WTC11 (cell line): ENCODE measurements around the gene KIF26A. TPM values are rescaled to one million over a fixed set of nuclear protein-coding genes. Genes with fewer than 3 reads are reported as not detected.

Source experiments
- ATAC-seq: fragments of 200-7000 bp; cut with Tn5 transposase; 2 replicates; pipeline ENCODE4 v1.10.0; 2021; ENCODE audit warnings: mild to moderate bottlenecking, moderate library complexity
- CTCF ChIA-PET: fragments of 300-600 bp; sonication (Branson Sonifier 250); formaldehyde crosslinking; loops from one replicate; lab custom pipeline; 2021; ENCODE audit warnings: antibody characterized with exemption; lab: Charles Lee
- POLR2A ChIA-PET: fragments of 350-600 bp; sonication (Branson Sonifier 250); formaldehyde crosslinking; loops from one replicate; lab custom pipeline; 2021; ENCODE audit warnings: antibody characterized with exemption; lab: Charles Lee
- DNase-seq: peaks from one replicate; pipeline ENCODE4 v3.0.0; 2021; ENCODE audit warnings: low spot score
- H3K27ac Mint-ChIP-seq: 2 replicates; pipeline ENCODE4 v1.8.0; 2021; ENCODE audit warnings: mixed read lengths
- H3K27me3 Mint-ChIP-seq: 2 replicates; pipeline ENCODE4 v1.8.0; 2021; ENCODE audit warnings: low read depth, mild to moderate bottlenecking, moderate library complexity, mixed read lengths
- H3K36me3 Mint-ChIP-seq: 2 replicates; pipeline ENCODE4 v1.8.0; 2021; ENCODE audit warnings: mixed read lengths
- H3K4me1 Mint-ChIP-seq: 2 replicates; pipeline ENCODE4 v1.8.0; 2022; ENCODE audit warnings: mixed read lengths
- H3K4me3 Mint-ChIP-seq: 2 replicates; pipeline ENCODE4 v1.8.0; 2021; ENCODE audit warnings: mild to moderate bottlenecking, moderate library complexity, mixed read lengths
- H3K9me3 Mint-ChIP-seq: 2 replicates; pipeline ENCODE4 v1.8.0; 2021; ENCODE audit warnings: mixed read lengths
- ARID4B ChIP-seq: sonication (generic); formaldehyde crosslinking; IDR thresholded peaks from 2 replicates; pipeline ENCODE4 v1.8.0; 2023; ENCODE audit warnings: missing genetic modification reagents, mild to moderate bottlenecking, borderline replicate concordance
- ATF2 ChIP-seq: sonication (generic); formaldehyde crosslinking; IDR thresholded peaks from 2 replicates; pipeline ENCODE4 v1.8.1; 2022; ENCODE audit warnings: low read depth, missing genetic modification reagents, borderline replicate concordance
- ATF3 ChIP-seq: sonication (generic); formaldehyde crosslinking; conservative IDR thresholded peaks from 2 replicates; pipeline ENCODE4 v1.8.1; 2022; ENCODE audit warnings: mild to moderate bottlenecking, missing genetic modification reagents
- CDX4 ChIP-seq: fragments of 250-450 bp; sonication (Bioruptor Pico); IDR thresholded peaks from 2 replicates; pipeline ENCODE4 v1.9.0; 2021; ENCODE audit warnings: moderate library complexity, mild to moderate bottlenecking, inconsistent platforms, borderline replicate concordance
- E2F5 ChIP-seq: sonication (generic); formaldehyde crosslinking; IDR thresholded peaks from 2 replicates; pipeline ENCODE4 v1.8.1; 2022; ENCODE audit warnings: mild to moderate bottlenecking, moderate library complexity, missing genetic modification reagents
- ERG ChIP-seq: fragments of 250-450 bp; sonication (Bioruptor Pico); IDR thresholded peaks from 2 replicates; pipeline ENCODE4 v1.8.0; 2021; ENCODE audit warnings: mild to moderate bottlenecking
- FOXJ3 ChIP-seq: sonication (generic); formaldehyde crosslinking; IDR thresholded peaks from 2 replicates; pipeline ENCODE4 v1.9.0; 2021; ENCODE audit warnings: missing genetic modification reagents, mild to moderate bottlenecking, borderline replicate concordance
- FOXP1 ChIP-seq: sonication (generic); formaldehyde crosslinking; IDR thresholded peaks from 2 replicates; pipeline ENCODE4 v1.8.0; 2022; ENCODE audit warnings: missing genetic modification reagents, mild to moderate bottlenecking, moderate library complexity, borderline replicate concordance
- GABPB1 ChIP-seq: sonication (generic); formaldehyde crosslinking; IDR thresholded peaks from 2 replicates; pipeline ENCODE4 v1.8.1; 2023; ENCODE audit warnings: mild to moderate bottlenecking, missing genetic modification reagents
- JAZF1 ChIP-seq: fragments of 250-450 bp; sonication (Bioruptor Pico); IDR thresholded peaks from 2 replicates; pipeline ENCODE4 v1.9.0; 2021; ENCODE audit warnings: moderate library complexity, mild to moderate bottlenecking, inconsistent platforms
- KAT7 ChIP-seq: sonication (generic); formaldehyde crosslinking; IDR thresholded peaks from 2 replicates; pipeline ENCODE4 v1.8.1; 2023; ENCODE audit warnings: missing genetic modification reagents, mild to moderate bottlenecking, borderline replicate concordance
- MAX ChIP-seq: sonication (generic); formaldehyde crosslinking; IDR thresholded peaks from 2 replicates; pipeline ENCODE4 v1.8.0; 2022; ENCODE audit warnings: mild to moderate bottlenecking, missing genetic modification reagents
- MLX ChIP-seq: sonication (generic); formaldehyde crosslinking; IDR thresholded peaks from 2 replicates; pipeline ENCODE4 v1.8.1; 2023; ENCODE audit warnings: mild to moderate bottlenecking, missing genetic modification reagents, moderate library complexity
- MYBL2 ChIP-seq: sonication (generic); formaldehyde crosslinking; IDR thresholded peaks from 2 replicates; pipeline ENCODE4 v1.8.1; 2023; ENCODE audit warnings: mild to moderate bottlenecking, moderate library complexity, missing genetic modification reagents
- NFYB ChIP-seq: sonication (generic); formaldehyde crosslinking; conservative IDR thresholded peaks from 2 replicates; pipeline ENCODE4 v1.8.0; 2022; ENCODE audit warnings: low read depth, missing genetic modification reagents
- OVOL2 ChIP-seq: fragments of 250-450 bp; sonication (Bioruptor Pico); IDR thresholded peaks from 2 replicates; pipeline ENCODE4 v1.9.0; 2021; ENCODE audit warnings: mild to moderate bottlenecking, borderline replicate concordance
- PREB ChIP-seq: sonication (generic); formaldehyde crosslinking; IDR thresholded peaks from 2 replicates; pipeline ENCODE4 v1.8.1; 2022; ENCODE audit warnings: mild to moderate bottlenecking, missing genetic modification reagents, moderate library complexity, borderline replicate concordance
- TEAD1 ChIP-seq: sonication (generic); formaldehyde crosslinking; IDR thresholded peaks from 2 replicates; pipeline ENCODE4 v1.8.0; 2022; ENCODE audit warnings: mild to moderate bottlenecking, missing genetic modification reagents
- USF2 ChIP-seq: sonication (generic); formaldehyde crosslinking; IDR thresholded peaks from 2 replicates; pipeline ENCODE4 v1.8.1; 2023; ENCODE audit warnings: mild to moderate bottlenecking, missing genetic modification reagents, moderate library complexity
- ZBTB43 ChIP-seq: sonication (generic); formaldehyde crosslinking; IDR thresholded peaks from 2 replicates; pipeline ENCODE4 v1.8.1; 2023; ENCODE audit warnings: mild to moderate bottlenecking, missing genetic modification reagents
- ZNF232 ChIP-seq: sonication (generic); formaldehyde crosslinking; IDR thresholded peaks from 2 replicates; pipeline ENCODE4 v1.8.0; 2022; ENCODE audit warnings: mild to moderate bottlenecking, missing genetic modification reagents
- total RNA-seq: library from RNA; stranded (reverse); gene quantifications from 3 replicates; pipeline ENCODE4 v1.2.3, GENCODE V29; 2021

Gene KIF26A
- total RNA-seq, 1 experiment from 2014 or later, result 53.4 TPM

- DNase-seq (no peak), ATAC-seq (no peak)
- H3K4me1 Mint-ChIP-seq, result peaks cover 16% of the 10 kb centered on the region
- ChIA-PET POLR2A (no interaction called here), CTCF (no interaction called here)
- TF ChIP-seq FOXP1 (CRISPR knock-in tag), result no peak
- no peak for TF ChIP-seq ERG
- no peak for TF ChIP-seq FOXJ3
- no peak for TF ChIP-seq JAZF1 (CRISPR knock-in tag)
- no peak for TF ChIP-seq MLX
- no peak for TF ChIP-seq NFYB (CRISPR knock-in tag)
- no peak for TF ChIP-seq PREB (CRISPR knock-in tag)
- TF ChIP-seq ATF2 (CRISPR knock-in tag), result no peak
- no peak for TF ChIP-seq E2F5
- no peak for TF ChIP-seq ARID4B
- TF ChIP-seq GABPB1 (CRISPR knock-in tag), result no peak
- no peak for TF ChIP-seq ZNF232 (CRISPR knock-in tag)
- TF ChIP-seq MYBL2 (CRISPR knock-in tag), result no peak
- no peak for TF ChIP-seq CDX4 (CRISPR knock-in tag)
- no peak for TF ChIP-seq KAT7
- H3K9me3 Mint-ChIP-seq, result no peaks in the 10 kb centered on the region
- no peaks in the 10 kb centered on the region for H3K27me3 Mint-ChIP-seq
- no peak overlapping the region for H3K27ac Mint-ChIP-seq
- H3K4me3 Mint-ChIP-seq, result no peak overlapping the region
- 0 out of 2 replicates have a peak, but pooled peaks cover 2% of the 10 kb centered on the region for H3K36me3 Mint-ChIP-seq
Observed at GRCh38 chr14:104175041-104175440, 36.7 kb downstream of the KIF26A start.

GRCh38 chr14:104175811-104176210, 37.4 kb downstream of the KIF26A start:
- H3K36me3 Mint-ChIP-seq, result 0 out of 2 replicates have a peak, but pooled peaks cover 2% of the 10 kb centered on the region
- CTCF ChIA-PET, result no interaction called here
- H3K27ac Mint-ChIP-seq, result no peak overlapping the region
- ATAC-seq (no peak), DNase-seq (no peak)
- POLR2A ChIA-PET, result no interaction called here
- H3K9me3 Mint-ChIP-seq, result no peaks in the 10 kb centered on the region
- no peak overlapping the region for H3K4me3 Mint-ChIP-seq
- H3K4me1 Mint-ChIP-seq, result peaks cover 9% of the 10 kb centered on the region
- no peaks in the 10 kb centered on the region for H3K27me3 Mint-ChIP-seq
- TF ChIP-seq TEAD1 (CRISPR knock-in tag), result no peak
- TF ChIP-seq OVOL2 (CRISPR knock-in tag), result no peak
- no peak for TF ChIP-seq MAX (CRISPR knock-in tag)
- TF ChIP-seq ZBTB43, result no peak
- TF ChIP-seq USF2 (CRISPR knock-in tag), result no peak
- TF ChIP-seq FOXJ3, result no peak
- TF ChIP-seq ATF3, result no peak
- TF ChIP-seq CDX4 (CRISPR knock-in tag), result no peak
